ENCODE data around the gene ZNF662.

Gene ZNF662

DNA sequence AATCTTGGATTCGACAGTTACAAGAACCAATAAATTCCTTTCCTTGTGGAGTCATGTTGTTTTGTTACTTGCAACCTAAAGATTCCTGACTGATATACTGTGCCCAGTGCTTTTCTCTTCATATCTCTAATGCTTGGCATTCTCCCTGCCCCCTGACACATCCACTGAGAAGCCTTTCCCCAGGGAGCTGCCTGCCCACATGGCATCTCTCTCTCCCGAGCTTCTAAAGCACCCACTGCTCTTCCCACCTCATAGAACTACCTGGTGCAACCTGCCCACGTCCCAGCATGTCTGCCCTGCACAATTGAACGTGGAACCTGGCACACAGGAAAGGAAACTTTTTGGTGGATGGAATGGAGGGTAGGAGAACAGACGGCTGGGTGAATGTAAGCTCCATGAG is 37.1 kb upstream of the ZNF662 start:
- no peak for TF ChIP-seq PPARA (CRISPR knock-in tag; IDR thresholded peaks at IDR 0.05; ENCODE audit: borderline replicate concordance)
- TF ChIP-seq SNAI2 (CRISPR knock-in tag; IDR thresholded peaks at IDR 0.05), result no peak
- TF ChIP-seq ZC3H10 (CRISPR knock-in tag; IDR thresholded peaks at IDR 0.05), result no peak
- no peak for TF ChIP-seq TCF4 (CRISPR knock-in tag; IDR thresholded peaks at IDR 0.05; ENCODE audit: borderline replicate concordance)
- TF ChIP-seq, protein P1, sequence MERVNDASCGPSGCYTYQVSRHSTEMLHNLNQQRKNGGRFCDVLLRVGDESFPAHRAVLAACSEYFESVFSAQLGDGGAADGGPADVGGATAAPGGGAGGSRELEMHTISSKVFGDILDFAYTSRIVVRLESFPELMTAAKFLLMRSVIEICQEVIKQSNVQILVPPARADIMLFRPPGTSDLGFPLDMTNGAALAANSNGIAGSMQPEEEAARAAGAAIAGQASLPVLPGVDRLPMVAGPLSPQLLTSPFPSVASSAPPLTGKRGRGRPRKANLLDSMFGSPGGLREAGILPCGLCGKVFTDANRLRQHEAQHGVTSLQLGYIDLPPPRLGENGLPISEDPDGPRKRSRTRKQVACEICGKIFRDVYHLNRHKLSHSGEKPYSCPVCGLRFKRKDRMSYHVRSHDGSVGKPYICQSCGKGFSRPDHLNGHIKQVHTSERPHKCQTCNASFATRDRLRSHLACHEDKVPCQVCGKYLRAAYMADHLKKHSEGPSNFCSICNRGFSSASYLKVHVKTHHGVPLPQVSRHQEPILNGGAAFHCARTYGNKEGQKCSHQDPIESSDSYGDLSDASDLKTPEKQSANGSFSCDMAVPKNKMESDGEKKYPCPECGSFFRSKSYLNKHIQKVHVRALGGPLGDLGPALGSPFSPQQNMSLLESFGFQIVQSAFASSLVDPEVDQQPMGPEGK (CRISPR knock-in tag; IDR thresholded peaks at IDR 0.05; ENCODE audit: borderline replicate concordance), result no peak
- TF ChIP-seq ZNF70 (CRISPR knock-in tag; IDR thresholded peaks at IDR 0.05), result no peak
- no peak for TF ChIP-seq ESRRG (CRISPR knock-in tag; IDR thresholded peaks at IDR 0.05)
- TF ChIP-seq TOX (CRISPR knock-in tag; IDR thresholded peaks at IDR 0.05; ENCODE audit: borderline replicate concordance), result no peak
- TF ChIP-seq CSDC2 (CRISPR knock-in tag; IDR thresholded peaks at IDR 0.05), result no peak
- no peak for TF ChIP-seq GLIS3 (CRISPR knock-in tag; IDR thresholded peaks at IDR 0.05)
- ATAC-seq, result no peak

GRCh38 chr3:42871592-42872196 is 34.2 kb upstream of the ZNF662 start:
- peak; percentile 28; the same call in 1 of the 3 replicates for ATAC-seq

GRCh38 chr3:42872718-42873117 is 33.2 kb upstream of the ZNF662 start:
- TF ChIP-seq BACH2 (CRISPR knock-in tag; IDR thresholded peaks at IDR 0.05; ENCODE audit: borderline replicate concordance) (no peak), ZC3H10 (CRISPR knock-in tag; IDR thresholded peaks at IDR 0.05) (no peak), CREB5 (CRISPR knock-in tag; IDR thresholded peaks at IDR 0.05; ENCODE audit: low read depth) (no peak), CSRNP3 (CRISPR knock-in tag; IDR thresholded peaks at IDR 0.05) (no peak), TOX (CRISPR knock-in tag; IDR thresholded peaks at IDR 0.05; ENCODE audit: borderline replicate concordance) (no peak)
- ATAC-seq, result no peak

More at GRCh38 chr3:42871592-42872196, 34.2 kb upstream of the ZNF662 start:
- TF ChIP-seq TOX (CRISPR knock-in tag; IDR thresholded peaks at IDR 0.05; ENCODE audit: borderline replicate concordance) (no peak), ZNF8 (CRISPR knock-in tag; IDR thresholded peaks at IDR 0.05) (no peak), ARNTL (CRISPR knock-in tag; IDR thresholded peaks at IDR 0.05; ENCODE audit: borderline replicate concordance, low read depth) (no peak), ISL1 (CRISPR knock-in tag; IDR thresholded peaks at IDR 0.05) (no peak), TCF4 (CRISPR knock-in tag; IDR thresholded peaks at IDR 0.05; ENCODE audit: borderline replicate concordance) (no peak), ESRRG (CRISPR knock-in tag; IDR thresholded peaks at IDR 0.05) (no peak)

DNA sequence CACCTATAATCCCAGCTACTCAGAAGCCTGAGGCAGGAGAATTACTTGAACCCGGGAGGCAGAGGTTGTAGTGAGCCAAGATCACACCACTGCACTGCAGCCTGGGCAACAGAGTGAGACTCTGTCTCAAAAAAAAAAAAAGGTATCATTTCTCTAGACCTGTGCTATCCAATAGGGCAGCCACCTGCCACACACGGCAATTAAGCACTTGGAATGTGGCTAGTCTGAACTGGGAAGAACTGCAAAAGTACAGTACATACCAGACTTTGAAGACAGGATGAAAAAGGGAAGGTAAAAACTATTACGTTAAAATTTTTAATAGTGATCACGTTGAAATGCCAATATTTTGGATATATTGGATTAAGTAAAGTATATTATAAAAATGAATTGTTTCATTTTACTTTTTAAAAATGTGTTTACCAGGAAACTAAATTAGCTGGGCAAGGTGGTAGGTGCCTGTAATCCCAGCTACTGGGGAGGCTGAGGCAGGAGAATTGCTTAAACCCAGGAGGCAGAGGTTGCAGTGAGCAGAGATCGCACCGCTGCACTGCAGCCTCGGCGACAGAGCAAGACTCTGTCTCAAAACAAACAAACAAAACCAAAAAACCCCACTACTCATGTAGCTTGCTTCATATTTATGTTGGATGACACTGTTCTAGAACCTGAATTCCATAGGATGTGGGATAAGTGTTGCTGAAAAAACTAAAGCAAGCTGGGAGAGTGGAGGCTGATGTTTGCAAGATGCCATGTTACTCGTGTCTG is 32.5 kb upstream of the ZNF662 start:
- no peak for TF ChIP-seq RARB (CRISPR knock-in tag; IDR thresholded peaks at IDR 0.05)
- TF ChIP-seq ZNF565 (CRISPR knock-in tag; conservative IDR thresholded peaks at IDR 0.05; ENCODE audit: low read depth), result no peak
- no peak for TF ChIP-seq OSR1 (CRISPR knock-in tag; IDR thresholded peaks at IDR 0.05)
- no peak for TF ChIP-seq PPARA (CRISPR knock-in tag; IDR thresholded peaks at IDR 0.05; ENCODE audit: borderline replicate concordance)
- ATAC-seq, result no peak

DNA sequence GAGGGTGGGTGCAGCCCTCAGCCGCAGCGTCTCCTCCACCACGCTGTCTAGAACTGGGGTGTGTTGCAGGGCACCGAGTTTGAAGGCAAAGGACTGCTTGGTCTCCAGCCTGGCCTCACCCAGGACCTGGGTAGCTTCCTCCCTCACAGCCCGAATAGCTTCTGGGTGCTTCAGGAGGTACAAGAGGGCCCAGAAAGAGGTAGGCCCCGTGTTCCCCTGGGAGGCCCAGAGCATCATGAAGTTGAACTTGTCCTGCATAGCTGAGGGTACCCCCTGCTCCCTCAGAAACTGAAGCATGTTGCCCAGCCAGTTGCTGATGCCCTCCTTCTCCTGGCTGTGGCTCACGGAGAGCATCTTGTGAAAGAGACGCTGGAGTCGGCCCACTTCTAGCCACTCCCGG is 31.2 kb upstream of the ZNF662 start:
- TF ChIP-seq, protein P2, sequence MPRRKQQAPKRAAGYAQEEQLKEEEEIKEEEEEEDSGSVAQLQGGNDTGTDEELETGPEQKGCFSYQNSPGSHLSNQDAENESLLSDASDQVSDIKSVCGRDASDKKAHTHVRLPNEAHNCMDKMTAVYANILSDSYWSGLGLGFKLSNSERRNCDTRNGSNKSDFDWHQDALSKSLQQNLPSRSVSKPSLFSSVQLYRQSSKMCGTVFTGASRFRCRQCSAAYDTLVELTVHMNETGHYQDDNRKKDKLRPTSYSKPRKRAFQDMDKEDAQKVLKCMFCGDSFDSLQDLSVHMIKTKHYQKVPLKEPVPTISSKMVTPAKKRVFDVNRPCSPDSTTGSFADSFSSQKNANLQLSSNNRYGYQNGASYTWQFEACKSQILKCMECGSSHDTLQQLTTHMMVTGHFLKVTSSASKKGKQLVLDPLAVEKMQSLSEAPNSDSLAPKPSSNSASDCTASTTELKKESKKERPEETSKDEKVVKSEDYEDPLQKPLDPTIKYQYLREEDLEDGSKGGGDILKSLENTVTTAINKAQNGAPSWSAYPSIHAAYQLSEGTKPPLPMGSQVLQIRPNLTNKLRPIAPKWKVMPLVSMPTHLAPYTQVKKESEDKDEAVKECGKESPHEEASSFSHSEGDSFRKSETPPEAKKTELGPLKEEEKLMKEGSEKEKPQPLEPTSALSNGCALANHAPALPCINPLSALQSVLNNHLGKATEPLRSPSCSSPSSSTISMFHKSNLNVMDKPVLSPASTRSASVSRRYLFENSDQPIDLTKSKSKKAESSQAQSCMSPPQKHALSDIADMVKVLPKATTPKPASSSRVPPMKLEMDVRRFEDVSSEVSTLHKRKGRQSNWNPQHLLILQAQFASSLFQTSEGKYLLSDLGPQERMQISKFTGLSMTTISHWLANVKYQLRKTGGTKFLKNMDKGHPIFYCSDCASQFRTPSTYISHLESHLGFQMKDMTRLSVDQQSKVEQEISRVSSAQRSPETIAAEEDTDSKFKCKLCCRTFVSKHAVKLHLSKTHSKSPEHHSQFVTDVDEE (CRISPR knock-in tag; IDR thresholded peaks at IDR 0.05), result no peak
- TF ChIP-seq SNAI2 (CRISPR knock-in tag; IDR thresholded peaks at IDR 0.05) (no peak), CSDC2 (CRISPR knock-in tag; IDR thresholded peaks at IDR 0.05) (no peak), ARNTL (CRISPR knock-in tag; IDR thresholded peaks at IDR 0.05; ENCODE audit: borderline replicate concordance, low read depth) (no peak), TOX (CRISPR knock-in tag; IDR thresholded peaks at IDR 0.05; ENCODE audit: borderline replicate concordance) (no peak)
- no peak for ATAC-seq

Measured in SK-N-SH treated with all-trans-retinoic acid at 6 μM for 48 hours (cell line).